KOPT-K1 (cell line): ENCODE measurements around the gene CCN2.
"Not testable (repeated sequence)": the region's sequence is repeated elsewhere in the genome, so short reads cannot be mapped to it uniquely, and the experiment has no call there.

Source experiments
- H3K27ac ChIP-seq: fragments of 200-600 bp; sonication (generic); 2 replicates; pipeline ENCODE4 v1.5.1; 2016; ENCODE audit warnings: antibody characterized with exemption, mild to moderate bottlenecking, low read depth, low read length; ENCODE audit not compliant: poor library complexity, severe bottlenecking
- H3K36me3 ChIP-seq: fragments of 200-600 bp; sonication (generic); 2 replicates; pipeline ENCODE4 v1.5.1; 2017; ENCODE audit warnings: antibody characterized with exemption, mild to moderate bottlenecking, low read length, moderate library complexity; ENCODE audit not compliant: insufficient read depth
- H3K9me3 ChIP-seq: fragments of 200-600 bp; sonication (generic); 2 replicates; pipeline ENCODE4 v1.5.1; 2017; ENCODE audit warnings: antibody characterized with exemption, low read length, mild to moderate bottlenecking; ENCODE audit not compliant: insufficient read depth, poor library complexity, severe bottlenecking

Gene CCN2

GRCh38 chr6:131936156-131936555 lies 15.0 kb downstream of the CCN2 start:
- no peak overlapping the region for H3K27ac ChIP-seq
- H3K9me3 ChIP-seq = no peaks in the 10 kb centered on the region
- H3K36me3 ChIP-seq = no peaks in the 10 kb centered on the region

- no peak overlapping the region for H3K27ac ChIP-seq
- H3K9me3 ChIP-seq = no peaks in the 10 kb centered on the region
- H3K36me3 ChIP-seq = no peaks in the 10 kb centered on the region
Observed at GRCh38 chr6:131931063-131931750, 20.0 kb downstream of the CCN2 start.

- Histone ChIP-seq H3K36me3 (no peaks in the 10 kb centered on the region), H3K27ac (no peak overlapping the region), H3K9me3 (no peaks in the 10 kb centered on the region)
Observed at GRCh38 chr6:131929976-131930375, 21.2 kb downstream of the CCN2 start.

GRCh38 chr6:131929264-131929663 lies 21.9 kb downstream of the CCN2 start:
- H3K27ac ChIP-seq = no peak overlapping the region
- H3K36me3 ChIP-seq = no peaks in the 10 kb centered on the region
- H3K9me3 ChIP-seq = no peaks in the 10 kb centered on the region

GRCh38 chr6:131924881-131925474 lies 26.2 kb downstream of the CCN2 start:
- Histone ChIP-seq H3K27ac (no peak overlapping the region), H3K36me3 (no peaks in the 10 kb centered on the region), H3K9me3 (peaks cover 18% of the 10 kb centered on the region)

- Histone ChIP-seq H3K27ac (no peak overlapping the region), H3K9me3 (peaks cover 18% of the 10 kb centered on the region), H3K36me3 (no peaks in the 10 kb centered on the region)
Observed at GRCh38 chr6:131923356-131923755, 27.8 kb downstream of the CCN2 start.

- Histone ChIP-seq H3K27ac (no peak overlapping the region), H3K9me3 (peaks cover 18% of the 10 kb centered on the region), H3K36me3 (no peaks in the 10 kb centered on the region)
Observed at GRCh38 chr6:131920656-131921055, 30.5 kb downstream of the CCN2 start.

- H3K36me3 ChIP-seq = no peaks in the 10 kb centered on the region
- no peak overlapping the region for H3K27ac ChIP-seq
- H3K9me3 ChIP-seq = peaks cover 16% of the 10 kb centered on the region
Observed at GRCh38 chr6:131918650-131919355, 32.4 kb downstream of the CCN2 start.

GRCh38 chr6:131917763-131918649 lies 33.2 kb downstream of the CCN2 start:
- H3K27ac ChIP-seq = no peak overlapping the region
- peaks cover 8% of the 10 kb centered on the region for H3K9me3 ChIP-seq
- no peaks in the 10 kb centered on the region for H3K36me3 ChIP-seq

- H3K27ac ChIP-seq = no peak overlapping the region
- H3K36me3 ChIP-seq = no peaks in the 10 kb centered on the region
- peaks cover 3% of the 10 kb centered on the region for H3K9me3 ChIP-seq
Observed at GRCh38 chr6:131917318-131917717, 33.9 kb downstream of the CCN2 start.

GRCh38 chr6:131916847-131917246 lies 34.3 kb downstream of the CCN2 start:
- Histone ChIP-seq H3K36me3 (no peaks in the 10 kb centered on the region), H3K9me3 (no peaks in the 10 kb centered on the region), H3K27ac (no peak overlapping the region)

GRCh38 chr6:131916091-131916796 lies 34.9 kb downstream of the CCN2 start:
- H3K36me3 ChIP-seq = not testable (repeated sequence)

GRCh38 chr6:131914967-131915751 lies 36.0 kb downstream of the CCN2 start:
- Histone ChIP-seq H3K27ac (no peak overlapping the region), H3K9me3 (no peaks in the 10 kb centered on the region), H3K36me3 (no peaks in the 10 kb centered on the region)

More at GRCh38 chr6:131916091-131916796, 34.9 kb downstream of the CCN2 start:
- H3K9me3 ChIP-seq, H3K27ac ChIP-seq: not testable (repeated sequence)

GRCh38 chr6:131914234-131914633 lies 36.9 kb downstream of the CCN2 start:
- H3K27ac ChIP-seq = no peak overlapping the region
- H3K36me3 ChIP-seq = no peaks in the 10 kb centered on the region
- H3K9me3 ChIP-seq = no peaks in the 10 kb centered on the region
